IPS-18a (cell line): ENCODE results near the gene CRLF3.
"Not testable (repeated sequence)": the region's sequence is repeated elsewhere in the genome, so short reads cannot be mapped to it uniquely, and the experiment has no call there.

Source experiments
- H3K27ac ChIP-seq: one replicate; pipeline ENCODE4 v1.5.1; 2013; ENCODE audit warnings: low read length
- H3K27me3 ChIP-seq: one replicate; pipeline ENCODE4 v1.6.1; 2013; ENCODE audit warnings: mild to moderate bottlenecking, low read length; ENCODE audit not compliant: control insufficient read depth, insufficient read depth
- H3K36me3 ChIP-seq: one replicate; pipeline ENCODE4 v1.6.1; 2013; ENCODE audit warnings: low read depth, low read length; ENCODE audit not compliant: control insufficient read depth
- H3K4me1 ChIP-seq: one replicate; pipeline ENCODE4 v1.6.1; 2013; ENCODE audit warnings: low read depth, low read length; ENCODE audit not compliant: control insufficient read depth
- H3K4me3 ChIP-seq: one replicate; pipeline ENCODE4 v1.5.1; 2013; ENCODE audit warnings: low read length
- H3K9ac ChIP-seq: one replicate; pipeline ENCODE4 v1.6.1; 2013; ENCODE audit warnings: mild to moderate bottlenecking, low read length, moderate library complexity
- H3K9me3 ChIP-seq: one replicate; pipeline ENCODE4 v1.6.1; 2013; ENCODE audit warnings: low read depth, low read length; ENCODE audit not compliant: control insufficient read depth

CRLF3 gene

DNA sequence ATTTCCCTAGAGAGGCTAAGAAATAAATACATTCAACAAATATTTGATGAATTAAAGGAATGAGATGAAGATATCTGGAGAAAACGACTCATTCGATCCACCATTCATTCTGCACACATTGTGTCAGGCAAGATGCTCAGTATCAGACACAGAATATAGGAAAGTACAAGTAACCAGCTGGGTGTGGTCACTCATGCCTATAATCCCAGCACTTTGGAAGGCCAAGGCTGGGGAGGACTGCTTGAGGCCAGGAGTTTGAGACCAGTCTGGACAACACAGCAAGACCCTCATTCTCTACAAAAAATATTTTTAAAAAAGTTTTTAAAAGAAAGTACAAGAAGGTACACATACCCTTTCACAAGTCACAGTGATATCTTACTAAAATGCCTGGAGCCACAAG lies 42.3 kb downstream of the CRLF3 start:
- H3K27ac ChIP-seq: no peak overlapping the region
- H3K27me3 ChIP-seq: no peaks in the 10 kb centered on the region
- no peak overlapping the region for H3K4me3 ChIP-seq
- no peak overlapping the region for H3K9ac ChIP-seq
- peaks cover 31% of the 10 kb centered on the region for H3K36me3 ChIP-seq
- H3K4me1 ChIP-seq: no peaks in the 10 kb centered on the region
- no peaks in the 10 kb centered on the region for H3K9me3 ChIP-seq

DNA sequence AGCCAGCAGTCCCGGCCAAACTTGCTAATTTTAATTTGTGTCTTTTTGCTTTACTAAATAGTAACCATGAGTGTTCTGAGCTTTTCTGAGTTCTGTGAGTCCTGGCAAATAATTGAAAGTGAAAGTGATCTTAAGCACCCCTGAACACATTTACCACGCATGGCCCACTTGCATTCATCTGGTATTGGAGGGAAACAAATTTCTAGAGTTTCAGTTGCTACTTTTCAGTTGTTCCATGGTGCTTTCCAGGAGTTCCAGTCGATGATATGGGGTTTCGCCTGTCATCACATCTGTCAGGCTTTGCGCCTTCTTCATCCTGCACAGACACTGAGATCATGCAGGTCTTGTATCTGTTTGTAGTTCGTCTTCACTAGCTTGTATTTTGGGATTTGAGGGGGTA lies 44.1 kb downstream of the CRLF3 start:
- H3K4me3 ChIP-seq: no peak overlapping the region
- H3K36me3 ChIP-seq: peaks cover 31% of the 10 kb centered on the region
- H3K27ac ChIP-seq: no peak overlapping the region

GRCh38 chr17:30768771-30769170 lies 55.7 kb downstream of the CRLF3 start:
- not testable (repeated sequence) for H3K9ac ChIP-seq, H3K27ac ChIP-seq, H3K4me3 ChIP-seq, H3K9me3 ChIP-seq, H3K27me3 ChIP-seq, H3K4me1 ChIP-seq
- H3K36me3 ChIP-seq: peaks cover 37% of the 10 kb centered on the region

More for the DNA sequence above, 44.1 kb downstream of the CRLF3 start:
- Histone ChIP-seq H3K4me1 (no peaks in the 10 kb centered on the region), H3K9ac (no peak overlapping the region), H3K9me3 (no peaks in the 10 kb centered on the region), H3K27me3 (no peaks in the 10 kb centered on the region)

- H3K9ac ChIP-seq, H3K4me3 ChIP-seq, H3K9me3 ChIP-seq, H3K4me1 ChIP-seq, H3K27ac ChIP-seq, H3K27me3 ChIP-seq: not testable (repeated sequence)
- H3K36me3 ChIP-seq: peaks cover 37% of the 10 kb centered on the region
Measured at GRCh38 chr17:30767641-30768404, 56.7 kb downstream of the CRLF3 start.

- H3K36me3 ChIP-seq: peaks cover 28% of the 10 kb centered on the region
Measured at GRCh38 chr17:30761060-30761459, 63.4 kb downstream of the CRLF3 start.

DNA sequence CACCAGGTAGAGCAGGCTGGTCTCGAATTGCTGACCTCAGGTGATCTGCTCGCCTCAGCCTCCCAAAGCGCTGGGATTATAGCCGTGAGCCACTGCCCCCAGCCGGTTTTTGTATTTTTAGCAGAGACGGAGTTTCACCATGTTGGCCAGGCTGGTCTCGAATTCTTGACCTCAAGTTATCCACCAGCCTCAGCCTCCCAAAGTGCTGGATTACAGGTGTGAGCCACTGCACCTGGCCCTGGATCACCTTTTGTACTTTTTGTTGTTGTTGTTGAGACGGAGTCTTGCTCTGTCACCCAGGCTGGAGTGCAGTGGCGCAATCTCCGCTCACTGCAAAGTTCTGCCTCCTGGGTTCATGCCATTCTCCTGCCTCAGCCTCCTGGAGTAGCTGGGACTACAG lies 71.2 kb downstream of the CRLF3 start:
- not testable (repeated sequence) for H3K4me1 ChIP-seq, H3K9ac ChIP-seq, H3K4me3 ChIP-seq, H3K27me3 ChIP-seq, H3K9me3 ChIP-seq, H3K27ac ChIP-seq
- peaks cover 30% of the 10 kb centered on the region for H3K36me3 ChIP-seq

More at GRCh38 chr17:30761060-30761459, 63.4 kb downstream of the CRLF3 start:
- H3K4me3 ChIP-seq: no peak overlapping the region
- no peak overlapping the region for H3K9ac ChIP-seq
- H3K4me1 ChIP-seq: no peaks in the 10 kb centered on the region
- H3K9me3 ChIP-seq: no peaks in the 10 kb centered on the region
- no peaks in the 10 kb centered on the region for H3K27me3 ChIP-seq
- H3K27ac ChIP-seq: no peak overlapping the region

DNA sequence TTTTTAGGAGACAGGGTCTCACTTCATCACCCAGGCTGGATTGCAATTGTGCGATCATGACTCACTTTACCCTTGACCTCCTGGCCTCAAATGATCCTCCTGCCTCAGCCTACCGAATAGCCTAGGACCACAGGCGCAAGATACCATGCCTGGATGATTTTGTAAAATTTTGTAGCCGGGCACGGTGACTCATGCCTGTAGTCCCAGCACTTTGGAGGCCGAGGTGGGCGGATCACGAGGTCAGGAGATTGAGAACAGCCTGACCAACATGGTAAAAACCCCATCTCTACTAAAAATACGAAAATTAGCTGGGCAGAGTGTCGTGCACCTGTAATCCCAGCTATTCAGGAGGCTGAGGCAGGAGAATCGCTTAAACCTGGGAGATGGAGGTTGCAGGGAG lies 73.5 kb downstream of the CRLF3 start:
- H3K27me3 ChIP-seq, H3K9me3 ChIP-seq, H3K9ac ChIP-seq, H3K4me3 ChIP-seq, H3K4me1 ChIP-seq, H3K27ac ChIP-seq: not testable (repeated sequence)
- H3K36me3 ChIP-seq: peaks cover 34% of the 10 kb centered on the region

GRCh38 chr17:30747621-30748020 lies 76.9 kb downstream of the CRLF3 start:
- not testable (repeated sequence) for H3K27me3 ChIP-seq, H3K9ac ChIP-seq, H3K4me3 ChIP-seq, H3K9me3 ChIP-seq, H3K4me1 ChIP-seq, H3K27ac ChIP-seq
- peaks cover 44% of the 10 kb centered on the region for H3K36me3 ChIP-seq

GRCh38 chr17:30742669-30743068 lies 81.8 kb downstream of the CRLF3 start:
- not testable (repeated sequence) for H3K4me3 ChIP-seq, H3K27ac ChIP-seq, H3K9ac ChIP-seq, H3K27me3 ChIP-seq, H3K4me1 ChIP-seq, H3K9me3 ChIP-seq
- H3K36me3 ChIP-seq: peaks cover 35% of the 10 kb centered on the region

DNA sequence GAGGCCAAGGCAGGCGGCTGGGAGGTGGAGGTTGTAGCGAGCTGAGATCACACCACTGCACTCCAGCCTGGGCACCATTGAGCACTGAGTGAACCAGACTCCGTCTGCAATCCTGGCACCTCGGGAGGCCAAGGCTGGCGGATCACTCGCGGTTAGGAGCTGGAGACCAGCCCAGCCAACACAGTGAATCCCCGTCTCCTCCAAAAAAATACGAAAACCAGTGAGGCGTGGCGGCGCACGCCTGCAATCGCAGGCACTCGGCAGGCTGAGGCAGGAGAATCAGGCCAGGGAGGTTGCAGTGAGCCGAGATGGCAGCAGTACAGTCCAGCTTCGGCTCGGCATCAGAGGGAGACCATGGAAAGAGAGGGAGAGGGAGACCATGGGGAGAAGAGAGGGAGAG lies 88.1 kb downstream of the CRLF3 start:
- H3K9me3 ChIP-seq, H3K27ac ChIP-seq, H3K36me3 ChIP-seq: not testable (repeated sequence)

GRCh38 chr17:30735644-30736043 lies 88.8 kb downstream of the CRLF3 start:
- H3K4me3 ChIP-seq, H3K9me3 ChIP-seq, H3K9ac ChIP-seq, H3K36me3 ChIP-seq, H3K27me3 ChIP-seq, H3K4me1 ChIP-seq, H3K27ac ChIP-seq: not testable (repeated sequence)

More for the DNA sequence above, 88.1 kb downstream of the CRLF3 start:
- H3K4me3 ChIP-seq, H3K4me1 ChIP-seq, H3K9ac ChIP-seq, H3K27me3 ChIP-seq: not testable (repeated sequence)

- not testable (repeated sequence) for H3K27ac ChIP-seq, H3K4me3 ChIP-seq, H3K27me3 ChIP-seq, H3K9me3 ChIP-seq, H3K4me1 ChIP-seq, H3K36me3 ChIP-seq, H3K9ac ChIP-seq
Measured at GRCh38 chr17:30735206-30735605, 89.3 kb downstream of the CRLF3 start.
